ENCODE measurements around the gene RHBDD1.

The RHBDD1 gene

DNA sequence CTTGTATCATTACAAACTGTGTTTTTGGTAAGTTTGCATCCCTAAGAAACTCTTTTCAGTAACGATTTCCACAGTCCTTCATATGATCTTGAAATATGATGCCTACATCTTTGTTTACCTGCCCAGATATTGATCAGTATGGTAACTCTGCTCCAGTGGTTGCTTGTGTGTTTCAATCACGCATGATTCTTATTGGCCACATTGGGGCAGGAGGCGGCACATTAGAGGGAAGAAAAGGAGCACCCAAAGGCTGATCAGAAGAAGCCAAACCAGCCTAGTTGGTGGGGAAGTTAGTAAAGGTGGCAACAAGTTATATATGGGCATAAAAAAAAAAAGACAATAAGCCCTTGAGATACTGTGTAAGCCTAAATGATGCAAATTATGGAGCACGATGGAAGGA lies 158.9 kb downstream of the RHBDD1 start:
- TF ChIP-seq, protein P1, sequence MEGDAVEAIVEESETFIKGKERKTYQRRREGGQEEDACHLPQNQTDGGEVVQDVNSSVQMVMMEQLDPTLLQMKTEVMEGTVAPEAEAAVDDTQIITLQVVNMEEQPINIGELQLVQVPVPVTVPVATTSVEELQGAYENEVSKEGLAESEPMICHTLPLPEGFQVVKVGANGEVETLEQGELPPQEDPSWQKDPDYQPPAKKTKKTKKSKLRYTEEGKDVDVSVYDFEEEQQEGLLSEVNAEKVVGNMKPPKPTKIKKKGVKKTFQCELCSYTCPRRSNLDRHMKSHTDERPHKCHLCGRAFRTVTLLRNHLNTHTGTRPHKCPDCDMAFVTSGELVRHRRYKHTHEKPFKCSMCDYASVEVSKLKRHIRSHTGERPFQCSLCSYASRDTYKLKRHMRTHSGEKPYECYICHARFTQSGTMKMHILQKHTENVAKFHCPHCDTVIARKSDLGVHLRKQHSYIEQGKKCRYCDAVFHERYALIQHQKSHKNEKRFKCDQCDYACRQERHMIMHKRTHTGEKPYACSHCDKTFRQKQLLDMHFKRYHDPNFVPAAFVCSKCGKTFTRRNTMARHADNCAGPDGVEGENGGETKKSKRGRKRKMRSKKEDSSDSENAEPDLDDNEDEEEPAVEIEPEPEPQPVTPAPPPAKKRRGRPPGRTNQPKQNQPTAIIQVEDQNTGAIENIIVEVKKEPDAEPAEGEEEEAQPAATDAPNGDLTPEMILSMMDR (IDR thresholded peaks at IDR 0.05; ENCODE audit: insufficient read depth, low read length, poor library complexity, severe bottlenecking) = no peak
- Histone ChIP-seq H3K27ac (ENCODE audit: low read depth, low read length) (no peak overlapping the region), H3K4me2 (ENCODE audit: low read depth, low read length, poor library complexity, severe bottlenecking) (no peak overlapping the region), H3K79me2 (ENCODE audit: insufficient read depth, low read length) (no peaks in the 10 kb centered on the region), H3K27me3 (ENCODE audit: low read length) (no peaks in the 10 kb centered on the region), H3K4me3 (ENCODE audit: insufficient read depth, low read length, poor library complexity, severe bottlenecking) (no peak overlapping the region), H3K36me3 (ENCODE audit: low read length) (no peaks in the 10 kb centered on the region; the same call in 1 of the 2 replicates), H3K9me2 (replicated peaks; ENCODE audit: insufficient read depth, low read length) (no peaks in the 10 kb centered on the region), H3K9ac (ENCODE audit: low read length) (no peak overlapping the region), H4K20me1 (ENCODE audit: low read depth, low read length) (no peaks in the 10 kb centered on the region), H2AFZ (ENCODE audit: low read depth, low read length, severe bottlenecking) (no peak overlapping the region), H3K9me3 (ENCODE audit: insufficient read depth, low read length) (no peaks in the 10 kb centered on the region), H3F3A (ENCODE audit: insufficient read depth) (no peaks in the 10 kb centered on the region)

DNA sequence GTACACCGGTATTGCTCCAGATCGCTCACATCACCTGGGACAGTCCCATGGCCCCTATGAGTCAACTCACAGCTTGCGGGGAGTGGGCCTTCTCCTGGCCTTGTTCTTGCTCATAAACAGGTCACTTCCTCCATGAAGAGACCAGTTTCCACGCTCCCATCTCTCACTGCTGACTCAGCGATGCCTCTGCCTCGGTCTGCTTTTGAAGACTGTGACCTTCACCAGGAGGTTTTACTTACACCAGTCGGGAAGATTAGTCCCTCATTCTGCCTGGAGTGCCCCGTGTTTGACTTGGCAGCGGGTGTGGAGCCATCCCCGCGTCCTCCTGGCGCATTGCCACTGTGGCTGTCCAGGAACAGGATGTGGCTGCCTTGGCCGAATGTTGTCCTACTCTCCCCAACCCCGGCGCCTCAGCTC lies 159.8 kb downstream of the RHBDD1 start:
- Histone ChIP-seq H3K4me2 (ENCODE audit: low read depth, low read length, poor library complexity, severe bottlenecking) (no peak overlapping the region), H3F3A (ENCODE audit: insufficient read depth) (no peaks in the 10 kb centered on the region), H3K9me3 (ENCODE audit: insufficient read depth, low read length) (no peaks in the 10 kb centered on the region), H3K27me3 (ENCODE audit: low read length) (no peaks in the 10 kb centered on the region), H3K4me3 (ENCODE audit: insufficient read depth, low read length, poor library complexity, severe bottlenecking) (no peak overlapping the region), H4K20me1 (ENCODE audit: low read depth, low read length) (no peaks in the 10 kb centered on the region), H3K9me2 (replicated peaks; ENCODE audit: insufficient read depth, low read length) (no peaks in the 10 kb centered on the region), H2AFZ (ENCODE audit: low read depth, low read length, severe bottlenecking) (no peak overlapping the region), H3K27ac (ENCODE audit: low read depth, low read length) (no peak overlapping the region), H3K79me2 (ENCODE audit: insufficient read depth, low read length) (no peaks in the 10 kb centered on the region), H3K36me3 (ENCODE audit: low read length) (no peaks in the 10 kb centered on the region; the same call in 1 of the 2 replicates), H3K9ac (ENCODE audit: low read length) (no peak overlapping the region)
- TF ChIP-seq EZH2phosphoT487 (conservative IDR thresholded peaks at IDR 0.05; ENCODE audit: low read length) = no peak
- TF ChIP-seq, protein P1 (IDR thresholded peaks at IDR 0.05; ENCODE audit: insufficient read depth, low read length, poor library complexity, severe bottlenecking) = no peak

DNA sequence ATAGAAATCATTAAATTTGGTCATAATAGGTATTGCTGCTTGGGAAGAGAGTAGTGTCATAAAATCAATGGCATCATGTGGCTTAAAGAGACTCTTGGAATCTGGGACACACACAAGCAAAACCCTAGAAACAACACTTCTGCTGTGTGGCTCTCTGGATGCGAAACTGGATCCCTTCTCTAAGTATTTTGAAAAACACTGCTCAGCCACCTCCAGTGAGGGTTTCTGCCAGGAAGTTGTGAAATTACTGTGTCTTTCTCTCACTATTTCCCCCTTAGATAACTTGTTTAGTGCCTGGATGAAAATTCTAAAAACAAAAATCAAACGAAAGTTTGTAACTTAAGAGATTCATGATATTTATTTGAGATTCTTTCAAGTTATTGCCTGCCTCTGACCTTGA lies 163.8 kb downstream of the RHBDD1 start:
- Histone ChIP-seq H3K9ac (ENCODE audit: low read length) (no peak overlapping the region), H3F3A (ENCODE audit: insufficient read depth) (no peaks in the 10 kb centered on the region), H2AFZ (ENCODE audit: low read depth, low read length, severe bottlenecking) (no peak overlapping the region), H3K27ac (ENCODE audit: low read depth, low read length) (no peak overlapping the region), H3K4me3 (ENCODE audit: insufficient read depth, low read length, poor library complexity, severe bottlenecking) (no peak overlapping the region), H3K9me3 (ENCODE audit: insufficient read depth, low read length) (no peaks in the 10 kb centered on the region), H3K4me2 (ENCODE audit: low read depth, low read length, poor library complexity, severe bottlenecking) (no peak overlapping the region), H3K27me3 (ENCODE audit: low read length) (no peaks in the 10 kb centered on the region), H3K79me2 (ENCODE audit: insufficient read depth, low read length) (no peaks in the 10 kb centered on the region), H3K9me2 (replicated peaks; ENCODE audit: insufficient read depth, low read length) (no peaks in the 10 kb centered on the region), H4K20me1 (ENCODE audit: low read depth, low read length) (no peaks in the 10 kb centered on the region), H3K36me3 (ENCODE audit: low read length) (no peaks in the 10 kb centered on the region; the same call in 1 of the 2 replicates)
- TF ChIP-seq EZH2phosphoT487 (conservative IDR thresholded peaks at IDR 0.05; ENCODE audit: low read length) = no peak
- TF ChIP-seq, protein P1 (IDR thresholded peaks at IDR 0.05; ENCODE audit: insufficient read depth, low read length, poor library complexity, severe bottlenecking) = no peak

Data from SU-DHL-6 (cell line).